NCI-H69 (cell line): ENCODE measurements around the gene FAM241A.

Experiments
- DNase-seq: peaks from one replicate; lab custom pipeline; 2025; lab: John Stamatoyannopoulos, UW

FAM241A gene

GRCh38 chr4:112214390-112215264, 69.4 kb downstream of the FAM241A start:
- DNase-seq, result peak; percentile 54

DNA sequence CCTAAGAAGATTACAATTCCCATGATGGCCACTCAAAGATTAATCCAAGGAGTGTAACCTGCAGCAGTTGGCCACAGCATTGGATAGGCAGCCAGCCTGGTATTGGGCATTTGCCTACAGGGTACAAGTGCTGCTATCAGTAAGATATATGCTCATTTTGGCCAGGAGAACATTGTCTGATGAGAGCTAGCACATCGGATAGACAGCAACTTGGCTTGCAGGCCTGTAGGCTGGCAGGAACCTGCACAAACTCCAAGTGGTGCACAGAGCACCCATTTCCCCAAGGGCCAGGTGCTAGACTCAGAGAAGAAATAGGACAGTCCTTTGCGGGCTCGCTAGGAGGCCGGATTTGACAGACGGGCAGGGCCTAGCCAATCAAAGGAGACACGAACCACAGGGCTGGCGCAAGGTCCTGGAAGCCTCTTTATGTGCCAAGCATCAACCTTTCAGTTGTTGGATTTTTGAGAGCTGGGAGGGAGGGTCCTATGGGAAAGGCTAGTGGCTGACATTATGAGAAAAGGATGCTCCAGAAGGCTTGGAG, 74.6 kb downstream of the FAM241A start:
- DNase-seq, result no peak

DNA sequence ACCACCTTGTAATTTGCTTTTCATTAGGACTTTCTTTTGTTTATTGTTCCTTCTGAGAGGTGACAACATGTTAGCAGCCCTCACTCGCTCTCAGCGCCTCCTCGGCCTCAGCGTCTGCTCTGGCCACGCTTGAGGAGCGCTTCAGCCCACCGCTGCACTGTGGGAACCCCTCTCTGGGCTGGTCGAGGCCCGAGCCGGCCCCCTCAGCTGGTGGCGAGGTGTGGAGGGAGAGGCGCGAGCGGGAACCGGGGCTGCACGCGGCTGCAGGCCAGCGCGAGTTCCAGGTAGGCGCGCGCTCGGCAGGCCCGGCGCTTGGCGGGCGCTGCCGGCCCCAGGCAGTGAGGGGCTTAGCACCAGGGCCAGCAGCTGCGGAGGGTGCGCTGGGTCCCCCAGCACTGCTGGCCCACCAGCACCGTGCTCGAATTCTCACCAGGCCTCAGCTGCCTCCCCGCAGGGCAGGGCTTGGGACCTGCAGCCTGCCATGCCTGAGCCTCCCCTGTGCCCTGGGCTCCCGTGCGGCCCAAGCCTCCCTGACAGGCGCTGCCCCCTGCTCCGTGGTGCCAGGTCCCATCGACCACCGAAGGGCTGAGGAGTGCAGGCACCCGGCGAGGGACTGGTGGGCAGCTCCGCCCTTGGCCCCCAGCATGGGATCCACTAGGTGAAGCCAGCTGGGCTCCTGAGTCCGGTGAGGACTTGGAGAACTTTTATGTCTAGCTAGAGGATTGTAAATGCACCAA, 77.1 kb downstream of the FAM241A start:
- DNase-seq, result no peak

DNA sequence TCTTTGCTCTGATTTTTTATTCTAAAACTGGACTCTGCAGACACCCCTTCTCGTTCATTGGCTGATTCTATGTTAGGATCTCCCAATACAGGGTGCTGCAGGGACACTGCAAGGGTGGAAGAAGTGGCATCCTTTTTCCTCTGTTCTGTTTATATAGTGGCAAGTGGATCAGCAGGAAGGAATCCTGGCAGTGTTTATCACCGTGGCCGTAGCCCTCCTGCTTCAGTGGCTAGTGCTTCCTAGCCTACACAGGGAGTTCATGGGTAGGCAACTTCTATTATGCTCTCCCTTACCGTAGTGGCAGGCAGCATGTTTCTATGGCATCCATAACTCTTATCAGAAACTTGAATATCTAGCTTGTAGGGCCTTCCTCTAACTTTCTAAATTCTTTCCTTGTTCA, 79.9 kb downstream of the FAM241A start:
- no peak for DNase-seq

GRCh38 chr4:112230879-112231778, 85.9 kb downstream of the FAM241A start:
- DNase-seq, result peak; percentile 95

DNA sequence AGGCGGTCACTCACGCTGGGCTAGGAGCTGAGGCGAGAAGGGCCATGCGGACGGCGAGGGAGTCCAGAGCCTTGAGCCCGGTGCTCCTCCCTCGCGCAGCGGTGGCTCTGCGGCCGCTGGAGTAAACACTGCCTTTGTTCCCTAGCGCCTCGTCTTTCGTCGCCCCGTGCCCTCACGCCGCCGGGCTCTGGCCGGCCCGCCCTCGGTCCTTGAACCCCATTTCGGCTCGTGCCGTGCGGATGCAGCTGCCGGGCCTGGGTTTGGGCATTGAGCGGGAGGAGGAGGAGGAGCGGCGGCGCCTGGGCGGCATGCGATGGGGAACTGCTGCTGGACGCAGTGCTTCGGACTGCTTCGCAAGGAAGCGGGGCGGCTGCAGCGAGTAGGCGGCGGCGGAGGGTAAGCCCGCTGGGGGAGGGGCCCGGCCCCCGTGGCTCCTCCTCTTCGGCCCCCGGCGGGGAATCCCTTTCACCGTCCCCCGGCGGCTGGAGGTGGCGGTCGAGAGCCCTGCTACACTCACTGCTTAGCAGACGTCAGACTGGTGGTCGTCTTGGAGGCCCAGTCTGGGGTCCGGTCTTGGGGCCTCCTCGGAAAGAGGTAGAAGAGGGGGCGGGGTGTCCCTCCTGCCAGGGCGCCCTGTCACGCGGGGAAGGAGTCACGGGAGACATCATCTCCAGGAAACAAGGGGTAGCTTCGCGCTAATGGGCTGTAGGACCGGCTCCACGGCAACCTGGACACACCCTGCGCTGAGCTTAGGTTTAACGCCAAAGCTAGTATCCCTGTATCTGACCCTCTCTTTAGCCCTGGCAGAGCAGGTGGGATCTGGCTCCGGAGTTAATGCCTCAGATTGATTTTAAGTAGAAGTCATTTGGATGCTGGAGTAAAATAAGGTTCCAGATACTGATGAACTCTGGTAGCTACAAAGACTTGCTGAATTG, 86.8 kb downstream of the FAM241A start, which contains the start of gene AP1AR:
TSS of gene AP1AR (plus strand) at position 9 of the 935 bp plus-strand sequence. CDS start at position 314, 305 bp downstream.
- DNase-seq, result peak; percentile 87

GRCh38 chr4:112234952-112235609, 89.8 kb downstream of the FAM241A start:
- peak; percentile 56 for DNase-seq

- no peak for DNase-seq
Measured at GRCh38 chr4:112236040-112236439, 90.8 kb downstream of the FAM241A start.

- DNase-seq, result no peak
Measured at GRCh38 chr4:112238833-112239232, 93.6 kb downstream of the FAM241A start.
